ENCODE results near the gene HOXA6.
A peak's percentile ranks its signal among the peaks of the same experiment; 100 is the strongest.

Gene HOXA6

DNA sequence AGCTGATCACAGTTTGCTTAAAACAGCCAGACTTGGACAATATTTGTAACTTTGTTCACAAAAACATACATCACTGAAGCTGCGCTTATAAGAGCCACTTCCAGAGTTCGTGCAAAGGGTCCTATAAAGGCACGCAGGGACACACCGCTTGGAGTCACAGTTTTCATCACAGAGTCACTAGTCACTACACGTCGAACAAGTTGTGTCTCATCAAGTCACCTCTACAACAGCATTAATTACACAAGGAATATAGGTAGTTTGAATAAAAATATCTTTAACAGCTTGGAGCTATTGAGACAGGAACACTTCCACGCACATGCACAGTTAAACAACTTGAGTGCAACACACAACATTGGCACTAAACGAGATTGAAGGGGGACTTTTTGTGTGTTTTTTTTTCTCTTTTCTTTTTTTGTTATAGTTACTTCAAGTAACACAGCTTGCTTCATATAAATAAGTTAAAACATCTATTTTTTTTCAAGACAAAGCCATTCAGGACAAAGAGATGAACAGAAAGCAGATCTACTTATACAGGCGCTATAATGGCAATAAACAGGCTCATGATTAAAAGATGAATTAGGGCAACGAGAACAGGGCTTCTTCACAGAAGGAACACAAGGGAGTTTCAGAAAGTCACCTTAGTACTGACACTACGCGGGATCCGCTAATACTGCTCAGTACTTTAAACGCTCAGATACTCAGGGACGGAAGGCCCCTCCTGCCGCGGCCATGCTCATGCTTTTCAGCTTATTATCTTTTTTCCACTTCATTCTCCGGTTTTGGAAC is 6.2 kb downstream of the HOXA6 start:
- peak; percentile 36 for DNase-seq (ENCODE audit: low spot score)
- TF ChIP-seq, protein P1, sequence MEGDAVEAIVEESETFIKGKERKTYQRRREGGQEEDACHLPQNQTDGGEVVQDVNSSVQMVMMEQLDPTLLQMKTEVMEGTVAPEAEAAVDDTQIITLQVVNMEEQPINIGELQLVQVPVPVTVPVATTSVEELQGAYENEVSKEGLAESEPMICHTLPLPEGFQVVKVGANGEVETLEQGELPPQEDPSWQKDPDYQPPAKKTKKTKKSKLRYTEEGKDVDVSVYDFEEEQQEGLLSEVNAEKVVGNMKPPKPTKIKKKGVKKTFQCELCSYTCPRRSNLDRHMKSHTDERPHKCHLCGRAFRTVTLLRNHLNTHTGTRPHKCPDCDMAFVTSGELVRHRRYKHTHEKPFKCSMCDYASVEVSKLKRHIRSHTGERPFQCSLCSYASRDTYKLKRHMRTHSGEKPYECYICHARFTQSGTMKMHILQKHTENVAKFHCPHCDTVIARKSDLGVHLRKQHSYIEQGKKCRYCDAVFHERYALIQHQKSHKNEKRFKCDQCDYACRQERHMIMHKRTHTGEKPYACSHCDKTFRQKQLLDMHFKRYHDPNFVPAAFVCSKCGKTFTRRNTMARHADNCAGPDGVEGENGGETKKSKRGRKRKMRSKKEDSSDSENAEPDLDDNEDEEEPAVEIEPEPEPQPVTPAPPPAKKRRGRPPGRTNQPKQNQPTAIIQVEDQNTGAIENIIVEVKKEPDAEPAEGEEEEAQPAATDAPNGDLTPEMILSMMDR (IDR thresholded peaks at IDR 0.05): no peak
- H3K27ac ChIP-seq: peak overlapping the region in 1 of 2 donors; percentile 16
- no peak overlapping the region for H3K4me3 ChIP-seq

DNA sequence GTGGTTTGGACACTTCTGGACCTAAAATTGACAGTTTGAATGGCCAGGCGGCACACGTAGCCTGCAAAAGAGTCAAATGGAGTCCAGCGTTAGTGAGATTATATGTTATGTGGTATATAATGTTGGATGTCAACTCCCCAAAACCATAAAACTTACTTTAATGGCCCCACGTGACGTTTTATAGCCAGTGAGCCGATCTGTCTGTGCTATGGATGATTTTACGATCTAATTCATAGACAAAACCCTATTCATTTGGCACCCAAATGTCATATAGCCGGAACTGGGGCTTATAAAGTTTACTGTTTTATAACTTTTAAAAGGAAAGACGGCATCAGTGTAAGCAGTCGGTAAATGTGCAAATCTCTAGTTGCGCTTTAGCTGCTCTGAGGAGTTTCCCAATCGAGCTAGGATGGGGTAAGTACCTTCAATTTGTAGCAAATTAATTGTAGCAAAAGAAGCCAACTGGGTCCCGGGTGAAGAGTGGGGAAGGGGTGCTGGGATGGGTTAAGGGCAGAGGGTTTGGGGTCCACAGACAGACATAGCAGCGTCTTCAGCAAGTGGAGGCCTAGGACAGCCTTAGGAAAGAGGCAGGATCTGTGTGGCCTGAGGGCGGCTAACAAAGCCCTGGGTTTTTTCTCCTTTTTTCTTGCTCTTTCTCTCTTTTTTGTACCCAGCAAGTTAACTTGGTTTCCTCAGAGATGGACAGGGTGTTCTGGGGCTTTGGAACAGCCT is 7.3 kb downstream of the HOXA6 start:
- DNase-seq (ENCODE audit: low spot score): no peak
- TF ChIP-seq, protein P1 (IDR thresholded peaks at IDR 0.05): no peak
- Histone ChIP-seq H3K4me3 (no peak overlapping the region), H3K27ac (no peak overlapping the region)

DNA sequence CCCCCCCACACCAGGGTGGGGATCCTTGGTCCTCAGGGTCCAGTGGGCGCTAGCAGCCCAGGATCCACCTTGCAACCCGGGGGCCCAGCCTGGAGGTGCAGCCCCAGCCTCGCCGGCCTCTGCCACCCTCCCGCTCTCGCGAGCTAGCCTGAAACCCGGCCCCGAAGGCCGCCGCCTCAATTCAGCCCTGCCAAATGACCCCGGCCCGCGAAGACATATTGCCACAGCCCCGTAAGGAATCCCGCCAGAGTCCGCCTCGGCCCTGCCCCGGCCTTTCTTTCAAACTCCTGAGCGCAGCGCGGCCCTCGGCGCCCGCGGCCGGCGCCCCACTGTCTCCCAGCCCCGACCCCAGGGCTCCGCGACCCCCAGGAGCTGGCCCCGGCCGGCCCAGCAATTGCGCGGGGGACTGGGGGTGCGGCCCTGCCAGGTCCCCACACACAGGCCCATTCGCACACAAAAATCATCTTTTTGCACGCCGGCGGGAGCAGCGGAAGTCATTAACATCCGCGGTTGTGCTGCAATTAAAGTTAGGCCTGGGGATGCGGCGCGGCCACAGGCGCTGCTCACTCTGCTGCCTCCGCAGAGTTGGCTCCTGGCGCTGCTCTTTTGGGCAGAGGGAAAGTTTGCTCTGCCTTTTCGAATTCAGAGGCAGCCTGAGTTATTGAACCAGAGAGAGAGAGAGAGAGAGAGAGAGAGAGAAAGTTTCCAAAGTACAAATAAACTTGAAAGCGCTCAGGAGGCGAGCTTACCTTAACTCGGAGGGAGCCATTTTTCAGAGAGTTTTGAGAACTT is 8.0 kb downstream of the HOXA6 start:
- Histone ChIP-seq H3K27ac (no peak overlapping the region), H3K4me3 (no peak overlapping the region)
- DNase-seq (ENCODE audit: low spot score): peak; percentile 24
- TF ChIP-seq, protein P1 (IDR thresholded peaks at IDR 0.05): no peak

DNA sequence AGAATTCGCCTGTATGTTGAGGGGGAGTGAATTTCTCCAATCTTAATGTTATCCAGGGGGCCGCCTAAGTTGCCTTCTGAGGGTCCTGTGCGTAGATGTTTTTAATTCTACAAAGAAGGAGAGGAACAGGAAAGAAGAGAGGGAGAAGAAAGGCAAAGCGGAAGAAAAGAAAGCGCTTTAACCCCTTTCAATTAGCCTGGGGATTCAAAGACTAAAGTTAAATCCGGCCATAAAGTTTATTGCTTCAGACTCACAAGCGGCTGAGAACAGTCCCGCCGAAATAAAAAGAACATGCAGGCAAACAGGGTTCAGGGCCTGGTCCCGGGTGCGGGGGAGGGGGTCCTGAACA is 8.6 kb downstream of the HOXA6 start:
- H3K4me3 ChIP-seq: no peak overlapping the region
- DNase-seq (ENCODE audit: low spot score): no peak
- TF ChIP-seq, protein P1 (IDR thresholded peaks at IDR 0.05): no peak
- no peak overlapping the region for H3K27ac ChIP-seq

DNA sequence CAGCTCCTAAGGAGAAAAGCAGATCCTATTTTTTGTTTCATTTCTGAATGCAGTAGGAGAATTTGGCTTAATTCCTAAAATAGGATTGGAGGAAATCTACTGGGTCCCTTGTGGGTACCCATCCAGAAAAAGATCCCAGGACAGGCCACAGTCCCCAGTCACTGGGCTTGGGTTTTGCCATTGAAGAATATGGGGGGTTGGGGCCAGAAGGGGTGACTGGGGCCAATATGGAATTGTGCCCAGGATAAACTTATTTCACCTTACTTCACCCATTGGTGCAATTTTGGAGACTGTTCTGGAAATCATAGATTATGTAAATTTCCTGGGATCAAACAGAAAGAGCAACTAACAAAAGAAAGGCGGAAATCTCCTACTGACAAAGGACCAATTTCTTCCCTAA is 9.1 kb downstream of the HOXA6 start:
- DNase-seq (ENCODE audit: low spot score): no peak
- H3K27ac ChIP-seq: no peak overlapping the region
- H3K4me3 ChIP-seq: no peak overlapping the region
- TF ChIP-seq, protein P1 (IDR thresholded peaks at IDR 0.05): no peak

DNA sequence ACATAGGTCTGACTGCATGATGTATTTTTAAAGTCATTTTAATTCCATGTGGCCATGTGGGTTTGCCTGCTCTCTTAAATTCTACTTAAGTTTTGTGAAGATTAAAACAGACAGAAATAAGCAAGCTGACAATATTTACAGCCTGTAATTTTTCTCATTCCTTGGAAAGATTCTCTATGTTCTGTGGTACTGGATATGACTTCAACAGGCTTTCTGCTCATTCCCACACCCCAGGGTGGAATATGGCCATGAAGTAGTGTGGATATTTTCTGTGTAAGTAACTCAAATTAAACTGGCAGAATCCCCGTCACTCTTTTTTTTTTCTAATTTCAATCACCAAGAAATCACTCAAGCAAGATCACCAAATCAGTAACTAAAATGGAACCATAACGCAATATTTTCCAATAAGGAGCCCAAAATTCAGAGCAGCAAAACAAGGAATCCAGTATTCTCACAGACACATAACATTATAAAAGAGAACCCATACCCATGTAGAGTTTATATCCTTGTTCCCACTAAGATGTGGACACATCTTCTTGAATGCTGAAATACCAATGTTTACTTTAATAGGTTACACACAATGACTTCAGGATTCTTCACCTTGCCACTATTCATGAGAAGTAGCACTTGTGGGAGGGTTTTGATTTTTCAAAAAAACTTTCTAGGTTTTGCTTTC is 9.8 kb downstream of the HOXA6 start:
- TF ChIP-seq, protein P1 (IDR thresholded peaks at IDR 0.05): no peak
- Histone ChIP-seq H3K27ac (no peak overlapping the region), H3K4me3 (no peak overlapping the region)
- no peak for DNase-seq (ENCODE audit: low spot score)
